PC-9 (cell line): ENCODE results near the gene MAX. TPM values are rescaled to one million over a fixed set of nuclear protein-coding genes. Genes with fewer than 3 reads are reported as not detected.

Source experiments
- BruUV-seq: library from RNA; stranded (reverse); fragments of 400-500 nt; replicated peaks from 2 replicates; lab custom pipeline; 2021; lab: Mats Ljungman, UMichigan
- CTCF ChIA-PET: fragments of 300-600 bp; sonication (Branson Sonifier 250); formaldehyde crosslinking; loops from one replicate; lab custom pipeline; 2022; ENCODE audit warnings: antibody characterized with exemption; lab: Charles Lee
- POLR2A ChIA-PET: fragments of 300-600 bp; sonication (Branson Sonifier 250); formaldehyde crosslinking; loops from one replicate; lab custom pipeline; 2022; ENCODE audit warnings: antibody characterized with exemption; ENCODE audit not compliant: unreplicated experiment; lab: Charles Lee
- DNase-seq, 2 experiments: peaks; one replicate each; pipeline versions ENCODE4 v3.0.0 to v3.0.0-alpha.2; 2015 to 2022; ENCODE audit warnings: mixed read lengths in 1 of 2
- H2AFZ ChIP-seq: fragments of 200-600 bp; sonication (generic); 2 replicates; pipeline ENCODE4 v1.8.1; 2017; ENCODE audit warnings: antibody characterized with exemption
- H3F3A ChIP-seq: fragments of 200-600 bp; sonication (generic); 2 replicates; pipeline ENCODE4 v1.8.1; 2017; ENCODE audit warnings: antibody characterized with exemption, mild to moderate bottlenecking, low read depth; ENCODE audit not compliant: insufficient read depth
- H3K27ac ChIP-seq: fragments of 200-600 bp; sonication (generic); 2 replicates; pipeline ENCODE4 v1.6.1; 2016; ENCODE audit warnings: mixed run types
- H3K27me3 ChIP-seq: fragments of 200-600 bp; sonication (generic); 2 replicates; pipeline ENCODE4 v1.6.1; 2016; ENCODE audit warnings: low read depth, mixed run types; ENCODE audit not compliant: insufficient read depth
- H3K36me3 ChIP-seq: fragments of 200-600 bp; sonication (generic); 2 replicates; pipeline ENCODE4 v1.6.1; 2016; ENCODE audit warnings: low read depth, mixed run types
- H3K4me1 ChIP-seq: fragments of 200-600 bp; sonication (generic); replicated peaks from 2 replicates; pipeline ENCODE4 v1.6.1; 2016; ENCODE audit warnings: mixed run types; ENCODE audit not compliant: insufficient read depth
- H3K4me2 ChIP-seq: fragments of 200-600 bp; sonication (generic); 2 replicates; pipeline ENCODE4 v1.6.1; 2017; ENCODE audit warnings: mixed run types
- H3K4me3 ChIP-seq: fragments of 200-600 bp; sonication (generic); 2 replicates; pipeline ENCODE4 v1.6.1; 2016; ENCODE audit warnings: mixed run types
- H3K79me2 ChIP-seq: fragments of 200-600 bp; sonication (generic); 2 replicates; pipeline ENCODE4 v1.6.1; 2017; ENCODE audit warnings: low read depth, mixed run types
- H3K9me2 ChIP-seq: fragments of 200-600 bp; sonication (generic); 2 replicates; pipeline ENCODE4 v1.8.1; 2017; ENCODE audit warnings: mild to moderate bottlenecking; ENCODE audit not compliant: insufficient read depth
- H3K9me3 ChIP-seq: fragments of 200-600 bp; sonication (generic); 2 replicates; pipeline ENCODE4 v1.8.1; 2016; ENCODE audit warnings: low read depth; ENCODE audit not compliant: insufficient read depth
- H4K20me1 ChIP-seq: fragments of 200-600 bp; sonication (generic); 2 replicates; pipeline ENCODE4 v1.8.1; 2017; ENCODE audit not compliant: insufficient read depth
- EZH2 ChIP-seq: fragments of 200-600 bp; sonication (generic); IDR thresholded peaks from 2 replicates; pipeline ENCODE4 v1.8.0; 2017; ENCODE audit warnings: antibody characterized with exemption, low read depth
- intact Hi-C: fragments of 100-400 bp; cut with micrococcal nuclease; formaldehyde crosslinking; loops from one replicate; pipeline ENCODE4 v1.10.0; 2022; ENCODE audit not compliant: unreplicated experiment
- total RNA-seq: library from RNA; stranded (reverse); gene quantifications from 2 replicates; pipeline ENCODE4 v1.2.3, GENCODE V29; 2021
- TF ChIP-seq, protein P1 (sequence below): fragments of 200-600 bp; sonication (generic); conservative IDR thresholded peaks from 2 replicates; pipeline ENCODE4 v1.6.1; 2017; ENCODE audit warnings: mixed run types, antibody characterized with exemption, mild to moderate bottlenecking, moderate library complexity

Gene MAX
- total RNA-seq, 1 experiment from 2014 or later, result 76.1 TPM

DNA sequence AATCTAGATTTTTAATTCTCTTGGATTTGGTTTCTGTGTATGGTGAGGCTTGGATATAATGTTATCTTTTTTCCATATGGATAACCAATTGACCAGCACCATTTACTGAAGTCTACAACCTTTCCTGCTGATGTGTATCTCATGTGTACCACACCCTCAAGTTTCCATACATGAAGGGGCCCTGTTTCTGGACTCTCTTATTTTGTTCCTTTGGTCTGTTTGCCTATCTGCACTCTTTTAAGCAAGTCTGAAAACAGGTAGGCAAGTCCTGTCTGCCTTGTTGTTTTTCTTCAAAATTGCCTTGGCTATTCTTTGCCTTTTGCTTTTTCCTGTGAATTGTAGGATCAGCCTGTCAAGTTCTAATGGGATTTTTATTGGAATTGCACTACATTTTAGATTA, 44.6 kb downstream of the MAX start:
- H3F3A ChIP-seq, result 0 out of 2 replicates have a peak, but pooled peaks cover 7% of the 10 kb centered on the region
- TF ChIP-seq, protein P1, sequence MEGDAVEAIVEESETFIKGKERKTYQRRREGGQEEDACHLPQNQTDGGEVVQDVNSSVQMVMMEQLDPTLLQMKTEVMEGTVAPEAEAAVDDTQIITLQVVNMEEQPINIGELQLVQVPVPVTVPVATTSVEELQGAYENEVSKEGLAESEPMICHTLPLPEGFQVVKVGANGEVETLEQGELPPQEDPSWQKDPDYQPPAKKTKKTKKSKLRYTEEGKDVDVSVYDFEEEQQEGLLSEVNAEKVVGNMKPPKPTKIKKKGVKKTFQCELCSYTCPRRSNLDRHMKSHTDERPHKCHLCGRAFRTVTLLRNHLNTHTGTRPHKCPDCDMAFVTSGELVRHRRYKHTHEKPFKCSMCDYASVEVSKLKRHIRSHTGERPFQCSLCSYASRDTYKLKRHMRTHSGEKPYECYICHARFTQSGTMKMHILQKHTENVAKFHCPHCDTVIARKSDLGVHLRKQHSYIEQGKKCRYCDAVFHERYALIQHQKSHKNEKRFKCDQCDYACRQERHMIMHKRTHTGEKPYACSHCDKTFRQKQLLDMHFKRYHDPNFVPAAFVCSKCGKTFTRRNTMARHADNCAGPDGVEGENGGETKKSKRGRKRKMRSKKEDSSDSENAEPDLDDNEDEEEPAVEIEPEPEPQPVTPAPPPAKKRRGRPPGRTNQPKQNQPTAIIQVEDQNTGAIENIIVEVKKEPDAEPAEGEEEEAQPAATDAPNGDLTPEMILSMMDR, result no peak
- POLR2A ChIA-PET, result no interaction called here
- no peaks in the 10 kb centered on the region for H3K79me2 ChIP-seq
- no peaks in the 10 kb centered on the region for H3K27me3 ChIP-seq
- peaks cover 14% of the 10 kb centered on the region for H3K36me3 ChIP-seq
- H3K9me2 ChIP-seq, result no peaks in the 10 kb centered on the region
- H4K20me1 ChIP-seq, result no peaks in the 10 kb centered on the region
- no peak overlapping the region for H3K4me3 ChIP-seq
- no peak overlapping the region for H3K27ac ChIP-seq
- intact Hi-C loops, result no loop called here
- no TSS peak for BruUV-seq
- no peak overlapping the region for H3K4me2 ChIP-seq
- no peak for DNase-seq
- CTCF ChIA-PET, result no interaction called here
- no peaks in the 10 kb centered on the region for H3K9me3 ChIP-seq
- H3K4me1 ChIP-seq, result no peaks in the 10 kb centered on the region
- H2AFZ ChIP-seq, result no peak overlapping the region

DNA sequence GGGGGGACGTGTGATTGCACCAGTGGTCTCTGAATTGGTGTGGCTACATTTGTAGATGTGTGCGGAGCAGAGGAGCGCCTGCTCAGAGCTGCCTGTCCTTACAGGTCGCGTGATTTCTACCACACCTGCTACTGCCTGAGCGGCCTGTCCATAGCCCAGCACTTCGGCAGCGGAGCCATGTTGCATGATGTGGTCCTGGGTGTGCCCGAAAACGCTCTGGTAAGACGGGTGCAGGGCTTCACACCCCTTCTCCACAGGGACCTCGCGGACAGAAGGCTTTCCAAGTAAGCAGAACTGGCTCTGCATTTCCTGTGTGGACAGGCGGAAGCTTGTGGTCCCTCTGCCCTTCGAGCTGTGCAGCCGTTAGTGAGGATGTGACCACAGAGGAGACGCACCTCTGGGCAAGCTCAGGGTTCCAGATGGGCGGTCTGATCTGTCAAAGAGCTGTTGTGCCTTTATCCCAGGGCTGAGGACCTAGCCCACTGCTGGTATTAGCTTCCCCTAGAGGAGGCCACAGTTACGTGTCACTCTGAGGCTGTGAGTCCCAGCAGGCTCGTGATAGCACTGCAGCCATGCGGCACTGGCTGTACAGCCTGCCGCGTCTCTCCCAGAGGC, 47.7 kb downstream of the MAX start:
- POLR2A ChIA-PET, result no interaction called here
- CTCF ChIA-PET, result no interaction called here
- Histone ChIP-seq H3K4me3 (no peak overlapping the region), H3K4me2 (no peak overlapping the region), H3K9me3 (no peaks in the 10 kb centered on the region), H3K79me2 (no peaks in the 10 kb centered on the region), H3F3A (0 out of 2 replicates have a peak, but pooled peaks cover 7% of the 10 kb centered on the region), H3K9me2 (no peaks in the 10 kb centered on the region), H2AFZ (no peak overlapping the region), H3K27ac (no peak overlapping the region), H3K36me3 (0 out of 2 replicates have a peak, but pooled peaks cover 4% of the 10 kb centered on the region), H4K20me1 (no peaks in the 10 kb centered on the region), H3K4me1 (no peaks in the 10 kb centered on the region), H3K27me3 (no peaks in the 10 kb centered on the region)
- no TSS peak for BruUV-seq
- TF ChIP-seq, protein P1, result no peak
- no peak for TF ChIP-seq EZH2
- no peak for DNase-seq
- intact Hi-C loops, result no loop called here

DNA sequence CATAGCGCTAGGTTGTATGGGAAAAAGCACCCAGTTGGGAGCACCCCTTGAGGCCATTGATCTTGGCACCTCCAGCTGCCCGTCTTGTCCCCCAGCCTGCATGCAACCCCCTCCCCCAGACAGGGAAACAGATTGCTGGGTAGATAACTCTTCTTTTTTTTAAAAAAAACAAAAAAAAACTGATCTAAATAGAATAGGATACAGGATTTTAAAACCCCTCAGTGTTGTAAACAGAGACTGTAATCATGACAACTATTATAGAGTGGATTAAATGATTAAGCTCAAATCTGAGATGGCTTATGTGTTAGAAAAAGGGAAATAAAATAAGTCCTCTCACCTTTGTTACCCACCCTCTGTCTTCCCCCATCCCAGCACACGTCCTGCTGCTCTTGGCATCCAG, 48.9 kb downstream of the MAX start:
- BruUV-seq, result no TSS peak
- H3K4me2 ChIP-seq, result no peak overlapping the region
- ChIA-PET POLR2A (no interaction called here), CTCF (interaction anchor here (0.6 kb wide), 1 partner anchor 973 kb away, joined by 3 read pairs; no protein-coding TSS in a partner anchor)
- H2AFZ ChIP-seq, result no peak overlapping the region
- TF ChIP-seq EZH2, result no peak
- TF ChIP-seq, protein P1, result no peak
- H3K9me2 ChIP-seq, result no peaks in the 10 kb centered on the region
- H3K4me3 ChIP-seq, result no peak overlapping the region
- no peaks in the 10 kb centered on the region for H3K4me1 ChIP-seq
- no peak for DNase-seq
- no peaks in the 10 kb centered on the region for H4K20me1 ChIP-seq
- no peaks in the 10 kb centered on the region for H3K27me3 ChIP-seq
- 0 out of 2 replicates have a peak, but pooled peaks cover 7% of the 10 kb centered on the region for H3F3A ChIP-seq
- H3K36me3 ChIP-seq, result 0 out of 2 replicates have a peak, but pooled peaks cover 4% of the 10 kb centered on the region
- no peaks in the 10 kb centered on the region for H3K79me2 ChIP-seq
- no peak overlapping the region for H3K27ac ChIP-seq
- intact Hi-C loops, result no loop called here
- H3K9me3 ChIP-seq, result no peaks in the 10 kb centered on the region
